Left ventricle myocardium inferior (tissue), 1 donor: ENCODE results near the gene EXOSC5. TPM values are rescaled to one million over a fixed set of nuclear protein-coding genes. Genes with fewer than 3 reads are reported as not detected.
"Not testable (repeated sequence)": the region's sequence is repeated elsewhere in the genome, so short reads cannot be mapped to it uniquely, and the experiment has no call there.

Experiments
- DNase-seq: peaks from one replicate; pipeline ENCODE4 v3.0.0-alpha.2; 2020
- H3K27ac ChIP-seq: fragments of 200-600 bp; replicated peaks from 2 replicates; pipeline ENCODE4 v1.8.0; 2021
- H3K27me3 ChIP-seq: fragments of 200-600 bp; 2 replicates; pipeline ENCODE4 v1.8.0; 2021; ENCODE audit warnings: low read depth
- H3K36me3 ChIP-seq: fragments of 200-600 bp; 2 replicates; pipeline ENCODE4 v1.8.0; 2021
- H3K4me1 ChIP-seq: fragments of 200-600 bp; 2 replicates; pipeline ENCODE4 v1.8.0; 2021
- H3K4me3 ChIP-seq: fragments of 200-600 bp; 2 replicates; pipeline ENCODE4 v1.8.0; 2021; ENCODE audit warnings: mild to moderate bottlenecking, moderate library complexity
- H3K9me3 ChIP-seq: fragments of 200-600 bp; replicated peaks from 2 replicates; pipeline ENCODE4 v1.8.0; 2021
- intact Hi-C: fragments of 100-400 bp; cut with micrococcal nuclease; formaldehyde crosslinking; loops from one replicate; pipeline ENCODE4 v1.11.0; 2022
- total RNA-seq: library from RNA; stranded (reverse); fragmentation: NEBNext Ultra II Directional; extraction: Animal tissue kit (Norgen Biotek cat#: 25700); gene quantifications from one replicate; pipeline ENCODE4 v1.2.1, GENCODE V29; 2021
- TF ChIP-seq, protein P1 (sequence below): fragments of 200-600 bp; IDR thresholded peaks from 2 replicates; pipeline ENCODE4 v1.8.0; 2021; ENCODE audit warnings: antibody characterized with exemption, mild to moderate bottlenecking, borderline replicate concordance
- donor health status: DM: no; HTN: yes; CAD: no; lungs with severe emphysema.

EXOSC5 gene
- total RNA-seq, 1 donor from 2014 or later = 17.4 TPM

GRCh38 chr19:41392775-41393174 lies 4.4 kb downstream of the EXOSC5 start:
- TF ChIP-seq, protein P1, sequence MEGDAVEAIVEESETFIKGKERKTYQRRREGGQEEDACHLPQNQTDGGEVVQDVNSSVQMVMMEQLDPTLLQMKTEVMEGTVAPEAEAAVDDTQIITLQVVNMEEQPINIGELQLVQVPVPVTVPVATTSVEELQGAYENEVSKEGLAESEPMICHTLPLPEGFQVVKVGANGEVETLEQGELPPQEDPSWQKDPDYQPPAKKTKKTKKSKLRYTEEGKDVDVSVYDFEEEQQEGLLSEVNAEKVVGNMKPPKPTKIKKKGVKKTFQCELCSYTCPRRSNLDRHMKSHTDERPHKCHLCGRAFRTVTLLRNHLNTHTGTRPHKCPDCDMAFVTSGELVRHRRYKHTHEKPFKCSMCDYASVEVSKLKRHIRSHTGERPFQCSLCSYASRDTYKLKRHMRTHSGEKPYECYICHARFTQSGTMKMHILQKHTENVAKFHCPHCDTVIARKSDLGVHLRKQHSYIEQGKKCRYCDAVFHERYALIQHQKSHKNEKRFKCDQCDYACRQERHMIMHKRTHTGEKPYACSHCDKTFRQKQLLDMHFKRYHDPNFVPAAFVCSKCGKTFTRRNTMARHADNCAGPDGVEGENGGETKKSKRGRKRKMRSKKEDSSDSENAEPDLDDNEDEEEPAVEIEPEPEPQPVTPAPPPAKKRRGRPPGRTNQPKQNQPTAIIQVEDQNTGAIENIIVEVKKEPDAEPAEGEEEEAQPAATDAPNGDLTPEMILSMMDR = no peak
- Histone ChIP-seq H3K27me3 (no peaks in the 10 kb centered on the region), H3K36me3 (peaks cover 45% of the 10 kb centered on the region), H3K9me3 (no peaks in the 10 kb centered on the region), H3K27ac (peak overlapping the region; percentile 51), H3K4me1 (peaks cover 22% of the 10 kb centered on the region), H3K4me3 (no peak overlapping the region)
- intact Hi-C loops = no loop called here
- peak; percentile 24 for DNase-seq

- Histone ChIP-seq H3K4me1 (peaks cover 15% of the 10 kb centered on the region), H3K4me3 (no peak overlapping the region), H3K27me3 (no peaks in the 10 kb centered on the region), H3K36me3 (peaks cover 45% of the 10 kb centered on the region), H3K27ac (no peak overlapping the region), H3K9me3 (no peaks in the 10 kb centered on the region)
- DNase-seq = no peak
- intact Hi-C loops = no loop called here
- TF ChIP-seq, protein P1 = no peak
Measured at GRCh38 chr19:41391618-41392017, 5.5 kb downstream of the EXOSC5 start.

- DNase-seq = peak; percentile 22
- H3K27me3 ChIP-seq = no peaks in the 10 kb centered on the region
- intact Hi-C loops = no loop called here
- H3K36me3 ChIP-seq = peaks cover 49% of the 10 kb centered on the region
- H3K4me3 ChIP-seq = no peak overlapping the region
- TF ChIP-seq, protein P1 = no peak
- H3K4me1 ChIP-seq = no peaks in the 10 kb centered on the region
- H3K9me3 ChIP-seq = no peaks in the 10 kb centered on the region
- H3K27ac ChIP-seq = no peak overlapping the region
Measured at GRCh38 chr19:41386442-41386841, 10.7 kb downstream of the EXOSC5 start.

- intact Hi-C loops = no loop called here
- no peaks in the 10 kb centered on the region for H3K4me1 ChIP-seq
- peaks cover 28% of the 10 kb centered on the region for H3K36me3 ChIP-seq
Measured at GRCh38 chr19:41384351-41384750, 12.8 kb downstream of the EXOSC5 start.

DNA sequence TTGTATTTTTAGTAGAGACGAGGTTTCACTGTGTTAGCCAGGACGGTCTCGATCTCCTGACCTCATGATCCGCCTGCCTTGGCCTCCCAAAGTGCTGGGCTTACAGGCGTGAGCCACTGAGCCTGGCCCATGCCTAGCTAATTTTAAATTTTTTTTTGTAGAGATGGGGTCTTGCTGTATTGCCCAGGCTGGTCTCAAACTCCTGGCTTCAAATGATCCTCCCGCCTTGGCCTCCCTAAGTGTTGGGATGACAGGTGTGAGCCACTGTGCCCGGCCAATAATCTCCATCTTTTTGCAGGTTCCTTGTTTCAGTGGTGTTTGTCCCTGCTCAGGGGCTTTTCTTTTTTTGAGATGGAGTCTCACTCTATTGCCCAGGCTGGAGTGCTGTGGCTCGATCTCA lies 15.6 kb downstream of the EXOSC5 start:
- H3K27me3 ChIP-seq, DNase-seq, H3K4me3 ChIP-seq, H3K4me1 ChIP-seq, intact Hi-C loops, H3K27ac ChIP-seq, H3K9me3 ChIP-seq: not testable (repeated sequence)
- H3K36me3 ChIP-seq = peaks cover 13% of the 10 kb centered on the region

More at GRCh38 chr19:41384351-41384750, 12.8 kb downstream of the EXOSC5 start:
- H3K9me3 ChIP-seq = no peaks in the 10 kb centered on the region
- H3K4me3 ChIP-seq = no peak overlapping the region
- H3K27me3 ChIP-seq = no peaks in the 10 kb centered on the region
- H3K27ac ChIP-seq = no peak overlapping the region
- TF ChIP-seq, protein P1 = no peak
- DNase-seq = no peak

- H3K36me3 ChIP-seq = peaks cover 3% of the 10 kb centered on the region
- H3K27me3 ChIP-seq = no peaks in the 10 kb centered on the region
- DNase-seq = no peak
- no peaks in the 10 kb centered on the region for H3K9me3 ChIP-seq
- no peak overlapping the region for H3K4me3 ChIP-seq
- intact Hi-C loops = no loop called here
- TF ChIP-seq, protein P1 = no peak
- no peak overlapping the region for H3K27ac ChIP-seq
- H3K4me1 ChIP-seq = peaks cover 34% of the 10 kb centered on the region
Measured at GRCh38 chr19:41377977-41378709, 19.0 kb downstream of the EXOSC5 start.
